CD14-positive monocyte (primary cell): ENCODE data around the gene PTPRN2. TPM values are rescaled to one million over a fixed set of nuclear protein-coding genes. Genes with fewer than 3 reads are reported as not detected.

Experiments used
- DNase-seq, 3 donors: peaks; one replicate each; pipeline ENCODE4 v3.0.0-alpha.2; 2011 to 2022
- H2AFZ ChIP-seq: 2 replicates; pipeline ENCODE4 v1.6.0; 2012; ENCODE audit warnings: mild to moderate bottlenecking, low read depth, low read length, inconsistent platforms; ENCODE audit not compliant: insufficient read depth, poor library complexity, severe bottlenecking
- H3K27ac ChIP-seq, 2 donors: 1 replicate in 1 of 2; 2 replicates in 1 of 2; pipeline ENCODE4 v1.5.1; 2012 to 2013; ENCODE audit warnings: low read length in 2 of 2, control low read depth in 1 of 2, inconsistent platforms in 1 of 2, low read depth in 1 of 2, mild to moderate bottlenecking in 1 of 2
- H3K27me3 ChIP-seq, 2 donors: one replicate each; pipeline versions ENCODE4 v1.6.0 to v1.6.1; 2011 to 2013; ENCODE audit warnings: low read length in 2 of 2; ENCODE audit not compliant: control insufficient read depth in 2 of 2, insufficient read depth in 2 of 2
- H3K36me3 ChIP-seq, 2 donors: replicated peaks in 1 of 2; 1 replicate in 1 of 2; 2 replicates in 1 of 2; pipeline versions ENCODE4 v1.5.1 to v1.6.1; 2012 to 2013; ENCODE audit warnings: low read length in 2 of 2, control low read depth in 1 of 2, inconsistent platforms in 1 of 2, mild to moderate bottlenecking in 1 of 2; ENCODE audit not compliant: insufficient read depth in 2 of 2, control insufficient read depth in 1 of 2
- H3K4me1 ChIP-seq, 2 donors: 1 replicate in 1 of 2; 2 replicates in 1 of 2; pipeline versions ENCODE4 v1.5.1 to v1.6.1; 2012 to 2013; ENCODE audit warnings: low read length in 2 of 2, control low read depth in 1 of 2, inconsistent platforms in 1 of 2, mild to moderate bottlenecking in 1 of 2, moderate library complexity in 1 of 2; ENCODE audit not compliant: insufficient read depth in 2 of 2, control insufficient read depth in 1 of 2
- H3K4me2 ChIP-seq: replicated peaks from 2 replicates; pipeline ENCODE3; 2012; ENCODE audit warnings: low read length, moderate library complexity, mild to moderate bottlenecking; ENCODE audit not compliant: poor library complexity, severe bottlenecking; ENCODE audit errors: extremely low read depth
- H3K4me3 ChIP-seq, 3 experiments: fragments of 200-600 bp in 1 of 3; sonication (generic) in 1 of 3; replicated peaks in 1 of 3; 1 replicate in 2 of 3; 2 replicates in 1 of 3; pipeline ENCODE4 v1.5.1; 2011 to 2013; ENCODE audit warnings: low read length in 3 of 3, mild to moderate bottlenecking in 3 of 3, control low read depth in 2 of 3, low read depth in 2 of 3, inconsistent platforms in 1 of 3, moderate library complexity in 1 of 3
- H3K79me2 ChIP-seq: 2 replicates; pipeline ENCODE4 v1.6.0; 2012; ENCODE audit warnings: mild to moderate bottlenecking, control low read depth, inconsistent platforms, low read length, moderate library complexity; ENCODE audit not compliant: insufficient read depth
- H3K9ac ChIP-seq: 2 replicates; pipeline ENCODE4 v1.6.0; 2017; ENCODE audit warnings: low read length, mild to moderate bottlenecking; ENCODE audit not compliant: insufficient read depth, poor library complexity, severe bottlenecking
- H3K9me3 ChIP-seq, 2 donors: replicated peaks in 1 of 2; 1 replicate in 1 of 2; 2 replicates in 1 of 2; pipeline versions ENCODE4 v1.5.1 to v1.6.1; 2012 to 2013; ENCODE audit warnings: low read length in 2 of 2, control low read depth in 1 of 2; ENCODE audit not compliant: control insufficient read depth in 1 of 2, insufficient read depth in 1 of 2
- H4K20me1 ChIP-seq: 2 replicates; pipeline ENCODE4 v1.6.0; 2012; ENCODE audit warnings: mild to moderate bottlenecking, low read length, control low read depth, moderate library complexity; ENCODE audit not compliant: insufficient read depth
- H3K27ac Mint-ChIP-seq, 7 donors: one replicate each; pipeline ENCODE4 v1.8.0; 2020; ENCODE audit warnings: mild to moderate bottlenecking in 7 of 7, mixed read lengths in 7 of 7, moderate library complexity in 6 of 7, inconsistent platforms in 2 of 7
- H3K27me3 Mint-ChIP-seq, 3 donors: one replicate each; pipeline ENCODE4 v1.8.0; 2021 to 2022; ENCODE audit warnings: low read depth in 3 of 3, mild to moderate bottlenecking in 3 of 3, mixed read lengths in 3 of 3, moderate library complexity in 3 of 3, inconsistent platforms in 1 of 3
- H3K36me3 Mint-ChIP-seq, 2 donors: one replicate each; pipeline ENCODE4 v1.8.0; 2020; ENCODE audit warnings: mixed read lengths in 2 of 2, inconsistent platforms in 1 of 2, mild to moderate bottlenecking in 1 of 2
- H3K4me1 Mint-ChIP-seq: one replicate; pipeline ENCODE4 v1.8.0; 2020; ENCODE audit warnings: mild to moderate bottlenecking, mixed read lengths
- H3K4me3 Mint-ChIP-seq, 2 donors: one replicate each; pipeline ENCODE4 v1.8.0; 2020; ENCODE audit warnings: mild to moderate bottlenecking in 2 of 2, mixed read lengths in 2 of 2, moderate library complexity in 1 of 2
- H3K9me3 Mint-ChIP-seq, 7 donors: one replicate each; pipeline ENCODE4 v1.8.0; 2020 to 2022; ENCODE audit warnings: mixed read lengths in 7 of 7, mild to moderate bottlenecking in 6 of 7, moderate library complexity in 6 of 7, inconsistent platforms in 2 of 7
- CTCF ChIP-seq: fragments of 200-600 bp; IDR thresholded peaks from one replicate; pipeline ENCODE4 v1.8.0; 2022; ENCODE audit warnings: antibody characterized with exemption, mild to moderate bottlenecking
- WGBS: methylation state at CpG from one replicate; pipeline ENCODE4 v1.1.5; 2013; ENCODE audit warnings: missing lambda C conversion rate; ENCODE audit not compliant: insufficient coverage; 5-methylcytosine and 5-hydroxymethylcytosine counted together
- intact Hi-C, 2 donors: fragments of 100-400 bp; cut with micrococcal nuclease; formaldehyde crosslinking; loops; one replicate each; pipeline versions ENCODE4 v1.15.0 to v1.15.1; 2023
- polyA plus RNA-seq, 3 donors: library from polyadenylated mRNA; depleted of rRNA in 1 of 3; unstranded in 2 of 3; stranded (reverse) in 1 of 3; fragments of 300-500 nt in 2 of 3; fragments of >200 nt in 1 of 3; fragmentation: Illumina TruSeq in 2 of 3; gene quantifications; 1 replicate in 2 of 3; 2 replicates in 1 of 3; pipeline ENCODE4 v1.2.3, GENCODE V29; 2012 to 2021

Gene PTPRN2
- polyA plus RNA-seq, 3 donors: 0.25 to 1.4 (median 0.97) TPM

- no peak for DNase-seq
- Histone ChIP-seq H3K9me3 (no peaks in the 10 kb centered on the region), H3K27ac (no peak overlapping the region), H3K4me1 (no peaks in the 10 kb centered on the region), H3K4me3 (no peak overlapping the region), H3K9ac (no peak overlapping the region), H3K36me3 (no peaks in the 10 kb centered on the region), H2AFZ (no peak overlapping the region), H3K79me2 (no peaks in the 10 kb centered on the region), H4K20me1 (no peaks in the 10 kb centered on the region), H3K27me3 (no peaks in the 10 kb centered on the region), H3K4me2 (no peak overlapping the region)
- 90% methylated on average over 21 of the region's 31 CpGs for WGBS
- Mint-ChIP-seq H3K27ac (no peak overlapping the region), H3K27me3 (peaks cover 1 to 5% (median 4%) of the 10 kb centered on the region in 3 donors), H3K36me3 (no peaks in the 10 kb centered on the region), H3K9me3 (no peaks in the 10 kb centered on the region), H3K4me3 (no peak overlapping the region), H3K4me1 (no peaks in the 10 kb centered on the region)
- TF ChIP-seq CTCF: no peak
- intact Hi-C loops: no loop called here
These were observed 1037.0 kb downstream of the PTPRN2 start for GRCh38 chr7:157550300-157551275.

GRCh38 chr7:157549612-157550299 lies 1037.9 kb downstream of the PTPRN2 start:
- 90% methylated on average over 16 of the region's 22 CpGs for WGBS
- Histone ChIP-seq H3K79me2 (no peaks in the 10 kb centered on the region), H3K36me3 (no peaks in the 10 kb centered on the region), H3K4me2 (no peak overlapping the region), H4K20me1 (no peaks in the 10 kb centered on the region), H3K27me3 (no peaks in the 10 kb centered on the region), H3K27ac (no peak overlapping the region), H3K4me1 (no peaks in the 10 kb centered on the region), H3K9me3 (no peaks in the 10 kb centered on the region), H3K9ac (no peak overlapping the region), H2AFZ (no peak overlapping the region), H3K4me3 (no peak overlapping the region)
- no peaks in the 10 kb centered on the region for H3K36me3 Mint-ChIP-seq
- TF ChIP-seq CTCF: no peak
- peaks cover 1 to 6% (median 4%) of the 10 kb centered on the region in 3 donors for H3K27me3 Mint-ChIP-seq
- H3K27ac Mint-ChIP-seq: no peak overlapping the region
- H3K4me3 Mint-ChIP-seq: no peak overlapping the region
- intact Hi-C loops: no loop called here
- peaks cover 0 to 4% (median 0%) of the 10 kb centered on the region in 7 donors for H3K9me3 Mint-ChIP-seq
- no peak for DNase-seq
- no peaks in the 10 kb centered on the region for H3K4me1 Mint-ChIP-seq
